Ovary (tissue), 3 donors: ENCODE data around the gene ZNF740.
"Not testable (repeated sequence)": the region's sequence is repeated elsewhere in the genome, so short reads cannot be mapped to it uniquely, and the experiment has no call there.

Experiments
- EP300 ChIP-seq: sonication (generic); formaldehyde crosslinking; IDR thresholded peaks from one replicate; pipeline ENCODE4 v1.6.1; 2017; ENCODE audit warnings: antibody characterized with exemption
- POLR2A ChIP-seq: fragments of 450-650 bp; IDR thresholded peaks from one replicate; pipeline ENCODE4 v1.6.1; 2017; ENCODE audit warnings: antibody characterized with exemption, mild to moderate bottlenecking, moderate library complexity
- TF ChIP-seq, protein P1 (sequence below), 3 donors: fragments of 450-650 bp in 2 of 3; fragments of 200-600 bp in 1 of 3; IDR thresholded peaks; one replicate each; pipeline versions ENCODE4 v1.5.1 to v1.8.0; 2016 to 2022; ENCODE audit warnings: antibody characterized with exemption in 3 of 3, mild to moderate bottlenecking in 1 of 3
- donor health status: DM: no; HTN: no; CAD: no.

DNA sequence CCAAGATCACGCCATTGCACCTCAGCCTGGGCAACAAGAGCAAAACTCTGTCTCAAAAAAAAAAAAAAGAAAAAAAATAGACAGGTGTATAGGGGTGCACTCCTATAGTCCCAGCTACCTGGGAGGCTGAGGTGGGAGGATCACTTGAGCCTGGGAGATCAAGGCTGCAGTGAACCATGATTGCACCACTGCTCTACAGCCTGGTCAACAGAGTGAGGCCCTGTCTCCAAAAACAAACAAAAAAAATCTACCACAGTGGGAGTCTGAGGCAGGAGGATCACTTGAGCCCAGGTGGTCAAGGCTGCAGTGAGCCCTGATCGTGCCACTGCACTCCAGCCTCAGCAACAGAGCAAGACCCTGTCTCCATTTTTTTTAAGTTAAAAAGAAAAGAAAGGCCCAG lies 17.5 kb upstream of the ZNF740 start:
- TF ChIP-seq, protein P1, sequence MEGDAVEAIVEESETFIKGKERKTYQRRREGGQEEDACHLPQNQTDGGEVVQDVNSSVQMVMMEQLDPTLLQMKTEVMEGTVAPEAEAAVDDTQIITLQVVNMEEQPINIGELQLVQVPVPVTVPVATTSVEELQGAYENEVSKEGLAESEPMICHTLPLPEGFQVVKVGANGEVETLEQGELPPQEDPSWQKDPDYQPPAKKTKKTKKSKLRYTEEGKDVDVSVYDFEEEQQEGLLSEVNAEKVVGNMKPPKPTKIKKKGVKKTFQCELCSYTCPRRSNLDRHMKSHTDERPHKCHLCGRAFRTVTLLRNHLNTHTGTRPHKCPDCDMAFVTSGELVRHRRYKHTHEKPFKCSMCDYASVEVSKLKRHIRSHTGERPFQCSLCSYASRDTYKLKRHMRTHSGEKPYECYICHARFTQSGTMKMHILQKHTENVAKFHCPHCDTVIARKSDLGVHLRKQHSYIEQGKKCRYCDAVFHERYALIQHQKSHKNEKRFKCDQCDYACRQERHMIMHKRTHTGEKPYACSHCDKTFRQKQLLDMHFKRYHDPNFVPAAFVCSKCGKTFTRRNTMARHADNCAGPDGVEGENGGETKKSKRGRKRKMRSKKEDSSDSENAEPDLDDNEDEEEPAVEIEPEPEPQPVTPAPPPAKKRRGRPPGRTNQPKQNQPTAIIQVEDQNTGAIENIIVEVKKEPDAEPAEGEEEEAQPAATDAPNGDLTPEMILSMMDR (IDR thresholded peaks at IDR 0.05) = not testable (repeated sequence)
- not testable (repeated sequence) for TF ChIP-seq EP300, POLR2A
